Measurements from ENCODE around the gene LEFTY2. TPM values are rescaled to one million over a fixed set of nuclear protein-coding genes. Genes with fewer than 3 reads are reported as not detected.

LEFTY2 gene
- total RNA-seq, 1 donor from 2014 or later = 0.74 TPM

DNA sequence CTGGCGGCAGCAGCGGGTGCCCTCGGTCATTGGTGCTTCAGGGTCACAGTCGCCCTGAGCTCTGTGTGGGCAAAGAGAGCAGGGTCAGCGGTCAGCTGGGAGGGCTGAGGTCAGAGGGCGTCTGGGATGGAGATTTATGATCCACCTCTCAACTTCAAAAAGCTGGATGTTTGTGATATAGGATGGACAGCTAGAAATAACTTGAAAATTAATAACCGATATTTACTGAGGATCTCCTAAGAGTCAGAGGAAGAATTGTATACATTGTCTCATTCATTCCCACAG lies 54.0 kb downstream of the LEFTY2 start:
- H3K9me3 Mint-ChIP-seq = no peaks in the 10 kb centered on the region
- peaks cover 6% of the 10 kb centered on the region for H3K4me1 Mint-ChIP-seq
- no peak for DNase-seq (ENCODE audit: low spot score in 2 of 2, unreplicated experiment in 2 of 2)
- H3K27ac Mint-ChIP-seq = no peak overlapping the region
- H3K4me3 Mint-ChIP-seq = no peak overlapping the region
- no peaks in the 10 kb centered on the region for H3K36me3 Mint-ChIP-seq
- peaks cover 11% of the 10 kb centered on the region for H3K27me3 Mint-ChIP-seq (ENCODE audit: low read depth)
- no peak for TF ChIP-seq CTCF (IDR thresholded peaks at IDR 0.05; ENCODE audit: unreplicated experiment)

Small RNAs within 50 kb of the gene (microRNA-seq; reads per million reads assigned to microRNA genes)
- gene MIR6741 = 2.1 reads per million

Other genes with a start within 250 kb of the LEFTY2 start
- gene SRP9, start 163.4 kb downstream of the LEFTY2 start, total RNA-seq = 241 to 259 TPM (median 251 TPM) in 3 replicates
- 34.7 to 37.2 TPM (median 35.9 TPM) in 3 replicates for gene EPHX1, start 131.1 kb downstream of the LEFTY2 start, total RNA-seq
- 75.7 to 81.5 TPM (median 78.4 TPM) in 3 replicates for gene TMEM63A, start 58.8 kb downstream of the LEFTY2 start, total RNA-seq
- 1.6 to 1.7 TPM (median 1.6 TPM) in 3 replicates for gene LEFTY1, start 52.1 kb downstream of the LEFTY2 start, total RNA-seq
- gene PYCR2, start 17.0 kb downstream of the LEFTY2 start, total RNA-seq = 36.6 to 38.9 TPM (median 37.0 TPM) in 3 replicates
- gene SDE2, start 58.1 kb upstream of the LEFTY2 start, total RNA-seq = 21.2 to 22.9 TPM (median 21.5 TPM) in 3 replicates
- gene H3-3A, start 121.5 kb upstream of the LEFTY2 start, total RNA-seq = 796 to 806 TPM (median 800 TPM) in 3 replicates
- gene ACBD3, start 245.5 kb upstream of the LEFTY2 start, total RNA-seq = 44.7 to 45.8 TPM (median 45.7 TPM) in 3 replicates

All from mesothelial cell of epicardium (in vitro differentiated cells).